Measurements from ENCODE around the gene TMEM119.
"Not testable (repeated sequence)": the region's sequence is repeated elsewhere in the genome, so short reads cannot be mapped to it uniquely, and the experiment has no call there.

Gene TMEM119

DNA sequence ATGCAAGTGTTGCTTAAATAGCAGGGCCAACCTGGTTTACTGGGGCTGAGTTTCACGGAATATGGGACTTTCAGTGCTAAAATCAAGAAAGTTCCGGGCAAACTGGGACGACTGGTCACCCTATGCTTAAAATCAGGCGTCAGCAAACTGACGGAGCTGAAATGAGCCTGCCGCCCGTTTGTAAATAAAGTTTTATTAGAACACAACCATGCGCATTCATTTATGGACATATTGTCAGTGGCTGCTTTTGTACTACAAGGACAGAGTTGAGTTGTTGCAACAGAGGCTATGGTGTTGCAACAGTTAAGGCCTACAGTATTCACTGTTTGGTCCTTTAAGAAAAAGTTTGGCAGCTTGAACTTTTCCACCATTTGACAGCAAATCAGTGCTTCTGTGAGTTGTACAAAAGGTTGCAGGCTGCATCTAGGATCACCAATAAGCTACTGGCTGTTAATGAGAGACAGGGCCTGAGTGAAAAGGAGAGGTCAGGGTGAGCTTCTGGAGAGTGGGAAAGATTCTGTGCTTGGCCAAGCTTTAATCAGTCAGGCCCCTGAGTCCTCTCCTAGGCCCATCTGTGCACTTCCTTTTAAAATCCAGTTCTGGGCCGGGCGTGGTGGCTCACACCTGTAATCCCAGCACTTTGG, 22.5 kb upstream of the TMEM119 start:
- no peaks in the 10 kb centered on the region for H3K9me3 ChIP-seq (ENCODE audit: control insufficient read depth, insufficient read depth, low read length)
- peaks cover 20% of the 10 kb centered on the region for H3K4me1 ChIP-seq (ENCODE audit: control insufficient read depth, insufficient read depth, low read length)
- H3K4me3 ChIP-seq (ENCODE audit: low read depth, low read length) = no peak overlapping the region
- no peak overlapping the region for H3K27ac ChIP-seq (ENCODE audit: low read depth, low read length)
- no peak overlapping the region for H3K9ac ChIP-seq (ENCODE audit: low read depth, low read length)
- no peaks in the 10 kb centered on the region for H3K36me3 ChIP-seq (ENCODE audit: control insufficient read depth, insufficient read depth, low read length)
- H3K27me3 ChIP-seq (ENCODE audit: control insufficient read depth, insufficient read depth, low read length) = no peaks in the 10 kb centered on the region

- Histone ChIP-seq H3K36me3 (ENCODE audit: control insufficient read depth, insufficient read depth, low read length) (no peaks in the 10 kb centered on the region), H3K27ac (ENCODE audit: low read depth, low read length) (no peak overlapping the region), H3K9me3 (ENCODE audit: control insufficient read depth, insufficient read depth, low read length) (no peaks in the 10 kb centered on the region), H3K4me1 (ENCODE audit: control insufficient read depth, insufficient read depth, low read length) (peaks cover 15% of the 10 kb centered on the region), H3K27me3 (ENCODE audit: control insufficient read depth, insufficient read depth, low read length) (no peaks in the 10 kb centered on the region), H3K4me3 (ENCODE audit: low read depth, low read length) (no peak overlapping the region), H3K9ac (ENCODE audit: low read depth, low read length) (no peak overlapping the region)
These were observed 21.7 kb upstream of the TMEM119 start for GRCh38 chr12:108619369-108620160.

DNA sequence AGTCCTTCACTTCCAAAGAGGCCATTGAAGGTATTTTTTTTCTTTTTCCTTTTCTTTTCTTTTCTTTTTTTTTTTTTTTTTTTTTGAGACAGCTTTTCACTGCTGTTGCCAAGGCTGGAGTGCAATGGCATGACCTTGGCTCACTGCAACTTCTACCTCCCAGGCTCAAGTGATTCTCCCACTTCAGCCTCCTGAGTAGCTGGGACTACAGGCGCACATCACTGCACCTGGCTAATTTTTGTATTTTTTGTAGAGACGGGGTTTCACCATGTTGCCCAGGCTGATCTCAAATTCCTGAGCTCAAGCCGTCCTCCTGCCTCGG, 21.0 kb upstream of the TMEM119 start:
- H3K4me1 ChIP-seq (ENCODE audit: control insufficient read depth, insufficient read depth, low read length) = peaks cover 15% of the 10 kb centered on the region
- H3K4me3 ChIP-seq (ENCODE audit: low read depth, low read length); H3K27ac ChIP-seq (ENCODE audit: low read depth, low read length); H3K36me3 ChIP-seq (ENCODE audit: control insufficient read depth, insufficient read depth, low read length); H3K9ac ChIP-seq (ENCODE audit: low read depth, low read length); H3K27me3 ChIP-seq (ENCODE audit: control insufficient read depth, insufficient read depth, low read length); H3K9me3 ChIP-seq (ENCODE audit: control insufficient read depth, insufficient read depth, low read length): not testable (repeated sequence)

GRCh38 chr12:108618079-108618952, 20.4 kb upstream of the TMEM119 start:
- H3K27me3 ChIP-seq (ENCODE audit: control insufficient read depth, insufficient read depth, low read length) = no peaks in the 10 kb centered on the region
- no peaks in the 10 kb centered on the region for H3K9me3 ChIP-seq (ENCODE audit: control insufficient read depth, insufficient read depth, low read length)
- H3K9ac ChIP-seq (ENCODE audit: low read depth, low read length) = no peak overlapping the region
- H3K4me3 ChIP-seq (ENCODE audit: low read depth, low read length) = no peak overlapping the region
- H3K36me3 ChIP-seq (ENCODE audit: control insufficient read depth, insufficient read depth, low read length) = no peaks in the 10 kb centered on the region
- no peak overlapping the region for H3K27ac ChIP-seq (ENCODE audit: low read depth, low read length)
- H3K4me1 ChIP-seq (ENCODE audit: control insufficient read depth, insufficient read depth, low read length) = peaks cover 15% of the 10 kb centered on the region

GRCh38 chr12:108616941-108617858, 19.3 kb upstream of the TMEM119 start:
- Histone ChIP-seq H3K9me3 (ENCODE audit: control insufficient read depth, insufficient read depth, low read length) (no peaks in the 10 kb centered on the region), H3K4me1 (ENCODE audit: control insufficient read depth, insufficient read depth, low read length) (peaks cover 11% of the 10 kb centered on the region), H3K9ac (ENCODE audit: low read depth, low read length) (no peak overlapping the region), H3K36me3 (ENCODE audit: control insufficient read depth, insufficient read depth, low read length) (no peaks in the 10 kb centered on the region), H3K27me3 (ENCODE audit: control insufficient read depth, insufficient read depth, low read length) (no peaks in the 10 kb centered on the region), H3K4me3 (ENCODE audit: low read depth, low read length) (no peak overlapping the region), H3K27ac (ENCODE audit: low read depth, low read length) (no peak overlapping the region)

DNA sequence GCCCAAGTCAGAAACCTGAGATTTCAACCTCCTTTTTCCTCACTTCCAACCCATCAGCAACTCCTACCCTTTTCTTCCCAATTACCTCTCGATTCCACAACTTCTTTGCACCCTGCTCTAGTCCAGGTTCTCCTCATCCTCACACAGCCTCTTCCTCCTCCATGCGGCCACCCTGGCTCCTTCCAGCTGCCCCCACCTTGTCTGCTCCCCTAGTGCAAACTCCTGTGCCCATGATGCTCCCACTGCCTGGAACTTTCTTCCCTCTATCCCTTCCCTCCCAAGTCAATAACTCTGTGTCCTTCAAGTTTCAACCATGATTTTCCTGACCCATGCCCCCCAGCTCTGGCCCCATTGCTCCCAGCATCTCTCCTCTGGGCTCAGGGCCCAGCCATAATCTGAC, 18.5 kb upstream of the TMEM119 start:
- Histone ChIP-seq H3K9me3 (ENCODE audit: control insufficient read depth, insufficient read depth, low read length) (no peaks in the 10 kb centered on the region), H3K9ac (ENCODE audit: low read depth, low read length) (no peak overlapping the region), H3K4me1 (ENCODE audit: control insufficient read depth, insufficient read depth, low read length) (peaks cover 10% of the 10 kb centered on the region), H3K4me3 (ENCODE audit: low read depth, low read length) (no peak overlapping the region), H3K36me3 (ENCODE audit: control insufficient read depth, insufficient read depth, low read length) (no peaks in the 10 kb centered on the region), H3K27me3 (ENCODE audit: control insufficient read depth, insufficient read depth, low read length) (no peaks in the 10 kb centered on the region), H3K27ac (ENCODE audit: low read depth, low read length) (no peak overlapping the region)

DNA sequence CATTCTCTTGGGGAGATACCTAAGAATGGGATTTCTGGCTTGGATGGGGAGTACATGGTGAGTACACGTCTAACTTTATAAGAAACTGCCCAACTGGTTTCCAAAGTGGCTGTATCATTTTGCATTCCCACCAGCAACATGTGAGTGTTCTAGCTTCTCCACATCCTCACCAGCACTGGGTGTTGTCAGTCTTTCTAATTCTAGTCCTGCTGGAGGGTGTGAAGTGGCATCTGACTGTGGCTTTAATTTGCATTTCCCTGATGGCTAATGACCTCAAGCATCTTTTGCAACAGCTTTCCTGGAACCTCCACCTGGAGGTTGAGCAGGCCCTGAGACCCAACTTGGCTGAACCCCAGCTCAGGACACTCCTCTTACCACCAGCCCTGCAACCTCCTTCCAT, 18.0 kb upstream of the TMEM119 start:
- H3K4me1 ChIP-seq (ENCODE audit: control insufficient read depth, insufficient read depth, low read length) = peaks cover 10% of the 10 kb centered on the region
- H3K27ac ChIP-seq (ENCODE audit: low read depth, low read length) = no peak overlapping the region
- no peak overlapping the region for H3K9ac ChIP-seq (ENCODE audit: low read depth, low read length)
- H3K27me3 ChIP-seq (ENCODE audit: control insufficient read depth, insufficient read depth, low read length) = no peaks in the 10 kb centered on the region
- no peaks in the 10 kb centered on the region for H3K9me3 ChIP-seq (ENCODE audit: control insufficient read depth, insufficient read depth, low read length)
- H3K36me3 ChIP-seq (ENCODE audit: control insufficient read depth, insufficient read depth, low read length) = no peaks in the 10 kb centered on the region
- H3K4me3 ChIP-seq (ENCODE audit: low read depth, low read length) = no peak overlapping the region

GRCh38 chr12:108614639-108615038, 16.8 kb upstream of the TMEM119 start:
- Histone ChIP-seq H3K27me3 (ENCODE audit: control insufficient read depth, insufficient read depth, low read length) (no peaks in the 10 kb centered on the region), H3K36me3 (ENCODE audit: control insufficient read depth, insufficient read depth, low read length) (no peaks in the 10 kb centered on the region), H3K27ac (ENCODE audit: low read depth, low read length) (no peak overlapping the region), H3K4me1 (ENCODE audit: control insufficient read depth, insufficient read depth, low read length) (peaks cover 6% of the 10 kb centered on the region), H3K4me3 (ENCODE audit: low read depth, low read length) (no peak overlapping the region), H3K9me3 (ENCODE audit: control insufficient read depth, insufficient read depth, low read length) (no peaks in the 10 kb centered on the region), H3K9ac (ENCODE audit: low read depth, low read length) (no peak overlapping the region)

GRCh38 chr12:108614041-108614440, 16.2 kb upstream of the TMEM119 start:
- no peak overlapping the region for H3K9ac ChIP-seq (ENCODE audit: low read depth, low read length)
- no peaks in the 10 kb centered on the region for H3K36me3 ChIP-seq (ENCODE audit: control insufficient read depth, insufficient read depth, low read length)
- no peak overlapping the region for H3K4me3 ChIP-seq (ENCODE audit: low read depth, low read length)
- no peak overlapping the region for H3K27ac ChIP-seq (ENCODE audit: low read depth, low read length)
- H3K4me1 ChIP-seq (ENCODE audit: control insufficient read depth, insufficient read depth, low read length) = peaks cover 6% of the 10 kb centered on the region
- no peaks in the 10 kb centered on the region for H3K27me3 ChIP-seq (ENCODE audit: control insufficient read depth, insufficient read depth, low read length)
- no peaks in the 10 kb centered on the region for H3K9me3 ChIP-seq (ENCODE audit: control insufficient read depth, insufficient read depth, low read length)

DNA sequence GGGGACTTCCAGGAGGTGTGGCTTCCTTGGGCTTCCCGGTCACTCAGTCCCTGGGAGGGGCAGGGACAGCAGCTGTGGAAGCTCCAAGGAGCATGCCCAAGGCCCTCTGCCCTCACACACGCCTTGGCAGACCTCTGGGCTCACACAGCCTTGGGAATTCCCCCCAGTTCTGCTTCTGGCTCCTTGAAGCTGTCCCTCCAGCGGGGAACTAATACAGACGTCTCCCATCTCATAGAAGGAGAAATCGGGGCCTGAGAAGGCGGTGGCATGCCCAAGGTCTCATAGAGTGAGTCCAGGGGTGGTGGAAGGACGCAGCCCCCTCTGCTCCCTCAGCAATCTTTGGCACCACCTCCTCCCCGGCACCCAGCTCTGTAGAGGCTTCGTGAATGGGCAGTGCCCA, 15.7 kb upstream of the TMEM119 start:
- Histone ChIP-seq H3K9ac (ENCODE audit: low read depth, low read length) (no peak overlapping the region; the same call in 1 of the 2 replicates), H3K4me1 (ENCODE audit: control insufficient read depth, insufficient read depth, low read length) (peaks cover 4% of the 10 kb centered on the region), H3K27ac (ENCODE audit: low read depth, low read length) (no peak overlapping the region)

More for the DNA sequence above, 15.7 kb upstream of the TMEM119 start:
- Histone ChIP-seq H3K36me3 (ENCODE audit: control insufficient read depth, insufficient read depth, low read length) (no peaks in the 10 kb centered on the region), H3K27me3 (ENCODE audit: control insufficient read depth, insufficient read depth, low read length) (no peaks in the 10 kb centered on the region), H3K4me3 (ENCODE audit: low read depth, low read length) (no peak overlapping the region), H3K9me3 (ENCODE audit: control insufficient read depth, insufficient read depth, low read length) (no peaks in the 10 kb centered on the region)

Measured in HUES48 (cell line).